ENCODE measurements around the gene MANSC1. TPM values are rescaled to one million over a fixed set of nuclear protein-coding genes. Genes with fewer than 3 reads are reported as not detected.

The MANSC1 gene
- total and polyA plus RNA-seq, 5 donors: 8.1 to 19.0 (median 13.8) TPM

DNA sequence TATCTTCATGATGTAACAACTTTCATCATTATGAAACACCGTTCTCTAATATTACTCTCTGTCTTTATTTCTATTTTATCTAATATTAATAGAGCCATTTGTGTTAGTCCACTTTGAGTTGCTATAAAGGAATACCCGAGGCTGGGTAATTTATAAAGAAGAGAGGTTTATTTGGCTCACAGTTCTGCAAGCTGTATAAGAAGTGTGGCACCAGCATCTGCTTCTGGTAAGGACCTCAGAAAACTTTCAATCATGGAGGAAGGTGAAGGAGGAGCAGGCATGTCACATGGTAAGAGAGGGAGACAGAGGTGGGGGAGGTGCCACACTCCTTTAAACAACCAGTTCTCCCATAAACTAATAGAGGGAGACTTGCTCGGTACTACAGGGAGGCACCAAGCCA is 31.9 kb upstream of the MANSC1 start:
- Histone ChIP-seq H3K4me3 (ENCODE audit: low read length) (no peak overlapping the region), H3K27ac (ENCODE audit: low read length) (no peak overlapping the region), H3K27me3 (ENCODE audit: control insufficient read depth, insufficient read depth) (no peaks in the 10 kb centered on the region), H3K9me3 (ENCODE audit: control insufficient read depth, low read length) (no peaks in the 10 kb centered on the region), H3K4me1 (ENCODE audit: control insufficient read depth, insufficient read depth, low read length) (no peaks in the 10 kb centered on the region)
- intact Hi-C loops (cut with DNase I): no loop called here
- DNase-seq (no peak), ATAC-seq (no peak)
- 95% methylated on average over 3 of the region's 3 CpGs for WGBS

DNA sequence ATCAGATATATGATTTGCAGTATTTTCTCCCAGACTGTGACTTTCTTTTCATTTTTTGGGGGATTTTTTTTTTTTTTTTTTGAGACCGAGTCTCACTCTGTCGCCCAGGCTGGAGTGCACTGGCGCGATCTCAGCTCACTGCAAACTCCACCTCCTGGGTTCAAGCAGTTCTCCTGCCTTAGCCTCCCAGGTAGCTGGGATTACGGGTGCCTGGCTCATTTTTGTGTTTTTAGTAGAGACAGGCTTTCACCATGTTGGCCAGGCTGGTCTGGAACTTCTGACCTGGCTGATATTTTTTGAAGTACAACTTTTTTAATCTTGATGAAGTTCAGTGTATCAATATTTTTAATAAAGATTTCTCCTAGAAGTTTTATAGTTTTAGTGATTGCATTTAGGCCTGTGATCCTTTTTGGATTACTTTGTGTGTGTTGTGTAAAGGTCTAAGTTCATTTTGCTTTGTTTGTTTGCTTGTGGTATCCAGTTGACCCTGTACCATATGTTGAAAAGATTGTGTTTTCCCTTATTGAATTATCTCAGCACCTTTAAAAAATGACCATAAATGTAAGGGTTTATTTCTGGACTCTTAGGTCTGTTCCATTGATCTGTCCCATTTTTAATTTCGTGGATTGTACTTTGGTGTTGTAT is 31.0 kb upstream of the MANSC1 start:
- no peaks in the 10 kb centered on the region for H3K4me1 ChIP-seq (ENCODE audit: control insufficient read depth, insufficient read depth, low read length)
- intact Hi-C loops (cut with DNase I): no loop called here
- ATAC-seq: no peak
- no peak for DNase-seq
- H3K9me3 ChIP-seq (ENCODE audit: control insufficient read depth, low read length): no peaks in the 10 kb centered on the region
- H3K27ac ChIP-seq (ENCODE audit: low read length): no peak overlapping the region
- H3K27me3 ChIP-seq (ENCODE audit: control insufficient read depth, insufficient read depth): no peaks in the 10 kb centered on the region
- no peak overlapping the region for H3K4me3 ChIP-seq (ENCODE audit: low read length)
- 98% methylated on average over 6 of the region's 6 CpGs for WGBS

DNA sequence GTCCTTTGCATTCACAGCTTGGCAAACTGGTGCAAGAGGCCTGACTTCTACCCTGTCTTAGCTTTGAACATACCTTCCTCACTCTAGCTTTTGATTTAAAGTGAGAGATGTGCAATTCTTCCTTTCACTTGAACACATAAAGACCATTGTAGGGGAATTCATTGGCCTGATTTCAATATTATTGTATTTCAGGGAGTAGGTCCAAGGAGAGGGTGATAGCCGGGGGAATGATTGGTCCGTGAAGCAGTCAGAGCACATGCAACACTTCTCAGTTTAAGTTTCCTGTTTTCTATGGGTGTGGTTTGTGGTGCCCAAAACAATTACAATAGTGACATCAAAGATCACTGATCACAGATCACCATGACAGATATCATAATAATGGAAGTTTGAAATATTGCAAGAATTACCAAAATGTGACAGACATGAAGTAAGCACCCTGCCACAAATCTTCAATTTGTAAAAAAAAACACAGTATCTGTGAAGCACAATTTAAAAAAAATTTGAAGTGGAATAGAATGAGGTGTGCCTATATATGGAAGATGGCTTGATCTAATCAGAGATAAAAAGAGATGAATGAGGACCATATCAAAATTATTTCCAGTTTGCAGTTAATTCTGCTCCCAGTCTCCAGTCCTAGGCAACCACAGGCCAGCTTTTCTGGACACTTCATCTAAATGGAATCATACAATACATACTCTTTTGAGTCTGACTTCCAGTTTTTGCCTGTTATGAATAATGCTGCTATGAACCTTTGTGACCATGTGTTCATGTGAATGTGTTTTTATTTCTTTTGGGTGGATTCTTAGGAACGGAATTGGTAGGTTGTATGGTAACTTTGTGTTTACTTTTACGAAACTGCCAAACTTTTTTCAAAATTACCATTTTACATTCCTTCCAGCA is 30.0 kb upstream of the MANSC1 start:
- H3K4me3 ChIP-seq (ENCODE audit: low read length): no peak overlapping the region
- no peak overlapping the region for H3K27ac ChIP-seq (ENCODE audit: low read length)
- ATAC-seq (peak in 1 of 2 donors; percentile 59), DNase-seq (no peak)
- 56% methylated on average over 4 of the region's 4 CpGs for WGBS
- H3K4me1 ChIP-seq (ENCODE audit: control insufficient read depth, insufficient read depth, low read length): no peaks in the 10 kb centered on the region
- H3K9me3 ChIP-seq (ENCODE audit: control insufficient read depth, low read length): no peaks in the 10 kb centered on the region
- H3K27me3 ChIP-seq (ENCODE audit: control insufficient read depth, insufficient read depth): no peaks in the 10 kb centered on the region
- intact Hi-C loops (cut with DNase I): loop anchor here in 3 of 4 donors (5.0 kb wide), 5 partner anchors 182 to 327 kb away; partner anchors contain the start of gene DUSP16 (in 1 of the 3)

DNA sequence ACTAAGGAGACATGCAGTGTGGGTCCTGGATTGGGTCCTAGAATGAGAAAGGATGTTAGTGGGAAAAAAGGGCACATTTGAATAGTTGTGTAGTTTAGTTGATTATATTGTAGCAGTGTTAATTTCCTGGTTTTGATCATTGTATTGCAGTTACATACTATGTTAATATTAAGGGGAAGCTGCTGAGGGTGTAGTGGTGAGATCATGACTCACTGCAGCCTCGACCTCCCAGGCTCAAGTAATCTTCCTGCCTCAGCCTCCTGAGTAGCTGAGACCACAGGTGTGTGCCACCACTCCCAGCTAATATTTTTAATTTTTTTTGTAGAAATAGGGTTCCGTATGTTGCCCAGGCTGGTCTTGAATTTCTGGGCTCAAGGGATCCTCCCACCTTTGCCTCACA is 28.6 kb upstream of the MANSC1 start:
- ATAC-seq: no peak
- no peak overlapping the region for H3K27ac ChIP-seq (ENCODE audit: low read length)
- no peaks in the 10 kb centered on the region for H3K27me3 ChIP-seq (ENCODE audit: control insufficient read depth, insufficient read depth)
- no peak for DNase-seq
- H3K4me1 ChIP-seq (ENCODE audit: control insufficient read depth, insufficient read depth, low read length): no peaks in the 10 kb centered on the region
- H3K9me3 ChIP-seq (ENCODE audit: control insufficient read depth, low read length): no peaks in the 10 kb centered on the region
- intact Hi-C loops (cut with DNase I): loop anchor here in 3 of 4 donors (5.0 kb wide), 5 partner anchors 184 to 329 kb away; partner anchors contain the start of gene DUSP16 (in 1 of the 3)
- no peak overlapping the region for H3K4me3 ChIP-seq (ENCODE audit: low read length)
- 86% methylated on average over 2 of the region's 2 CpGs for WGBS

DNA sequence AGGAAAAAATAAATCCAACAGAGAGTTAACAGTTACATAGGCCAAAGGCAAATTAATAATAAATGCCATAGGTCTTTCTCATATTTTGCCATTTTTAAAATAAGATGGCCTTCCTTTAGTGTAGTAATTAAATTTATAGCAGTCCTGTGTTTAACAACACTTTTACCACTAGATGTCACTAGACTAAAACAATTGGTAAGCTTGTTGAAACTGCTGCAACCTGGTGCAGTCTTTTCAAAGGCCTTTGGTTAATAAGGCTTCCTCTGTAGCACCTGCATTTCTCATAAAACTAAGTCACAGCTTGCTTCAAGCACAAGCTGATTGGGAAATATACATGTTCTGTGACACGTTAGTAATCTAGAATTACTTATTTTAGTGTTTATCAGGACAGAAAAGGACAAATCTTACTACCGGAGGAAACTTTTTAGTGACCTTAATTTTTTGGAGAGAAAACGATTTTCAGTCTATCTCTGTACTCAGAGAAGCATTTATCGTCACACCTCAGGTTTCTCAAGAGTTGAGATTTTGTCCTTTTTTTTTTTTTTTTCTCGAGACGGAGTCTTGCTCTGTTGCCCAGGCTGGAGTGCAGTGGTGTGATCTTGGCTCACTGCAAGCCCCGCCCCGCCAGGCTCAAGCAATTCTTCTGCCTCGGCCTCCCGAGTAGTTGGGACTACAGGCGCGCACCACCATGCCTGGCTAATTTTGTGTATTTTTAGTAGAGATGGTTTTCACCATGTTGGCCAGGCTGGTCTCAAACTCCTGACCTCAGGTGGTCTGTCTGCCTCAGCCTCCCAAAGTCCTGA is 26.8 kb upstream of the MANSC1 start:
- no peak overlapping the region for H3K27ac ChIP-seq (ENCODE audit: low read length)
- H3K27me3 ChIP-seq (ENCODE audit: control insufficient read depth, insufficient read depth): no peaks in the 10 kb centered on the region
- intact Hi-C loops (cut with DNase I): loop anchor here in 3 of 4 donors (2.0 to 5.0 kb wide), 6 partner anchors 185 to 330 kb away; partner anchors contain the start of gene DUSP16 (in 2 of the 3)
- ATAC-seq (peak; percentile 79), DNase-seq (no peak)
- H3K4me1 ChIP-seq (ENCODE audit: control insufficient read depth, insufficient read depth, low read length): no peaks in the 10 kb centered on the region
- no peaks in the 10 kb centered on the region for H3K9me3 ChIP-seq (ENCODE audit: control insufficient read depth, low read length)
- WGBS: 82% methylated on average over 12 of the region's 12 CpGs
- no peak overlapping the region for H3K4me3 ChIP-seq (ENCODE audit: low read length)

DNA sequence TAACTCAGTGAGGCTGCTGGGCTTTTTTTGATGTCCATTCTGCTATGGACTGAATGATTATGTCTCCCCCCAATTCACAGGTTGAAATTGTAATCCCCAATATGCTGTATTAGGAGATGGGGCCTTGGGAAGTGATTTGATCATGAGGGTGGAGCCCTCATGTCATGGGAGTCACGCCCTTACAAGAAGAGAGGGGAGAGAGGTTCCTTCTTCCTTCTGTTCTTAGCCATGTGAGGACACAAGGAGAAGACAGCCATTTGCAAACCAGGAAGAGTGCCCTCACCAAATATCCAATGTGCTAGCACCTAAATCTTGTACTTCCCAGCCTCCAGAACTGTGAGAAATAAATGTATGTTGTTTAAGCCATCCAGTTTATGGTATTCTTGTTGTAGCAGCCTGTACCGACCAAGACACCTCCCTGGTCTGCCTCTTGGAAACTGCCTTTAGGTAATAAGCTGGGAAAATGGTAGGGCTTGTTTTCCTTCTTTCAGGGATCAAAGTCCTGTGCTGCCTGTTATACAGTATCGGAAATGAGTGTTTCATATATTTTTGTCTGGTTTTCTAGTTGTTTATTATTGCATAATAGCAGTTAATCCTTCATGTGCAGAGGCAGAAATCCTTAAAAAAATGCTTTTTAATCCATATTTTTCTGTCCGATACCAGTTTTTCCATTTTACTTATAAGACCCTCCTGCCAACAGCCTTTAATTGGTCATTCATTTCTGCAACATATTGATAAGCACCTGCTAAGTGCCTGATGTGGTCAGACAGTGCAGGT is 23.1 kb upstream of the MANSC1 start:
- Histone ChIP-seq H3K4me3 (ENCODE audit: low read length) (no peak overlapping the region), H3K4me1 (ENCODE audit: control insufficient read depth, insufficient read depth, low read length) (no peaks in the 10 kb centered on the region), H3K27ac (ENCODE audit: low read length) (no peak overlapping the region), H3K9me3 (ENCODE audit: control insufficient read depth, low read length) (no peaks in the 10 kb centered on the region), H3K27me3 (ENCODE audit: control insufficient read depth, insufficient read depth) (no peaks in the 10 kb centered on the region)
- DNase-seq (no peak), ATAC-seq (no peak)
- intact Hi-C loops (cut with DNase I): no loop called here
- WGBS: 92% methylated on average over 4 of the region's 4 CpGs

DNA sequence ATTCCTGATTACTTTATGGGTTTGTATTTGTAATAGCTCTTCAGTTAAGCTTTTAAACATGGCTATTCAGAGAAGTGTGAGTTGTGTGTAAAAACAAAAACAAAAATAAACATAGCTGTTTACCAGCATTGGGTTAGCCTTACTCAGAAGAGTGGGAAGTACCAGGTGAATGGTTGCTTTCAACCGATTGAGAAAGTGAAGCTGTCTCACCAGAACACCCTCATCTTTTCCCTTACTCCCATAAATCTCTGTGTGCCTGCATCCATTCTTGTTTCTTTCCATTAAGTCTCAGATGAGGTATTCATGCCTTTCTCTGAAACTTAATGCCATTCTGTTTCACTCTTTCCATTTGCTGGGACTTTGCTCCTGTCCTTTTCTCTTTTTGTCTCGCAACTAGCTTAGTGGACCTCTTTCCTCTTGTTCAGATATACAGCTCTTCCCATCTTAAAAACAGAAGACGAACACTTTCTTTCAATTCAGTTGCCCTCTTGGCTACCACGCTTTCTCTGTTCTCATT is 17.5 kb upstream of the MANSC1 start:
- Histone ChIP-seq H3K27ac (ENCODE audit: low read length) (no peak overlapping the region), H3K27me3 (ENCODE audit: control insufficient read depth, insufficient read depth) (no peaks in the 10 kb centered on the region), H3K4me1 (ENCODE audit: control insufficient read depth, insufficient read depth, low read length) (no peaks in the 10 kb centered on the region), H3K9me3 (ENCODE audit: control insufficient read depth, low read length) (no peaks in the 10 kb centered on the region), H3K4me3 (ENCODE audit: low read length) (no peak overlapping the region)
- DNase-seq (no peak), ATAC-seq (no peak)
- intact Hi-C loops (cut with DNase I): no loop called here
- 95% methylated on average over 4 of the region's 4 CpGs for WGBS

DNA sequence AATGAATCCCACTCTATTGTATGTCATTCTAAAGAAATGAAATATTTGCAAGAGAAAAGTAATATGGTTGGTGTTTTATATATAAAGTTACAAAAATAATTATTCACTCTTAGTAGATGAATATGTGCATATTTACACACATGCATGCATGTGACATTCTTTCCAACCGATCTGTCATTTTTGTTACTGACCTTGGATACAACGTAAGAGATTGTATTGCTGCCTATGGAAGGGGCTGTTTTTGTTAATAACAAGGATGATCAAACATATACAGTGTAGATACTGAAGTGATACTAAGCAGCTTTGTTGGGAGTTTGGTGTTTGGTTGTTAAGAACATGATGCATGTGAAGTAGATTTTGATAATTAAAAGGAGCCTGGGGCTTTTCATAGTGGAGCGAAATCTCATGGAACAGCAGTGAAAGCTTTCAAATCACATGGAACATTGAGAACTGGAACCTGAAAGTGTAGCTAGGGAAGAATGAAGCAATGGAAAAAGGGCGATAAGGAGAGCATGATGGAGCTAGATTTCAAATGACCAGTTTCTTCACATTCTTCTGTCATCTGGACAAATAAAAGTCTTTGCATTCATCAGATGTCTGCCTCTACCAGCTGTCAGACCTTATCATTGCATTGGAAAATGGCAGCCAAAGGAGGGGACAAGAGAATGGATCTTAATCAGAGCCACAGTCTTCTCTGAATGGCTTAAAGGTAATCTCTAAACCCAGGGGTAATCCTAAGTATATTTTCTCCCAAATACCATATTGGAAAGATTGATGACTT is 16.8 kb upstream of the MANSC1 start:
- 86% methylated on average over 4 of the region's 4 CpGs for WGBS
- Histone ChIP-seq H3K27me3 (ENCODE audit: control insufficient read depth, insufficient read depth) (no peaks in the 10 kb centered on the region), H3K4me3 (ENCODE audit: low read length) (no peak overlapping the region), H3K4me1 (ENCODE audit: control insufficient read depth, insufficient read depth, low read length) (no peaks in the 10 kb centered on the region), H3K9me3 (ENCODE audit: control insufficient read depth, low read length) (no peaks in the 10 kb centered on the region), H3K27ac (ENCODE audit: low read length) (no peak overlapping the region)
- no peak for ATAC-seq
- DNase-seq: no peak
- intact Hi-C loops (cut with DNase I): no loop called here

DNA sequence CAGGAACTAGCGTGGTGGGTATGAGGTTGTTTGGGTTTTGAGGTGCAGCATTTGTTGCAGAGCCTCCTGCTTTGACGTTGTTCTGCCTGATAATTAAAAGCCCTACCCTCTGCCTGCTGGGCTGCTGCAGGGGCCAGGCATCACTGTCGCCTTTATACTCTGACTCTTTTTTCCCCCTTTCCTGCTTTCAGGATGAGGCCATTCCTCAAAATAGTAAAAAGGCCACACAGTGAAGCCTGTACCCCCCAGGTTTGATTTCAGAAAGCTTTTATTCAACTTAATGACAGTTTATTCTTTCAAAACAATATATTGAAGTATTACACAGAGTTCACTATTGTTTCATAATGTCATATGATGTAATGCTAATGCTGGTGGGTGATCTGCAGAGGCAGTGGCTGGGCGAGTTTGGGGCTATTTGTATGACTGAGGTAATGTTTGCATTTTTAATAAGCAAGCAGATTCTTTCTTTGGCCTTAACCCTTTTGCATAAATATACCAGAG is 15.9 kb upstream of the MANSC1 start:
- intact Hi-C loops (cut with DNase I): no loop called here
- Histone ChIP-seq H3K4me1 (ENCODE audit: control insufficient read depth, insufficient read depth, low read length) (no peaks in the 10 kb centered on the region), H3K4me3 (ENCODE audit: low read length) (no peak overlapping the region), H3K9me3 (ENCODE audit: control insufficient read depth, low read length) (no peaks in the 10 kb centered on the region), H3K27ac (ENCODE audit: low read length) (no peak overlapping the region), H3K27me3 (ENCODE audit: control insufficient read depth, insufficient read depth) (no peaks in the 10 kb centered on the region)
- DNase-seq: no peak
- no peak for ATAC-seq
- 61% methylated on average over 4 of the region's 4 CpGs for WGBS

All from right cardiac atrium (tissue), 5 donors.